Panc1 (cell line): ENCODE results near the gene TSSC4. TPM values are rescaled to one million over a fixed set of nuclear protein-coding genes. Genes with fewer than 3 reads are reported as not detected.

Experiments used
- ATAC-seq: fragments of 200-7000 bp; cut with Tn5 transposase; 2 replicates; pipeline ENCODE4 v1.9.1; 2020; ENCODE audit warnings: mild to moderate bottlenecking, moderate library complexity
- BruUV-seq: library from RNA; stranded (reverse); fragments of 400-500 nt; replicated peaks from 2 replicates; lab custom pipeline; 2021; lab: Mats Ljungman, UMichigan
- CTCF ChIA-PET: fragments of 300-600 bp; sonication (Branson Sonifier 250); formaldehyde crosslinking; loops from one replicate; lab custom pipeline; 2022; ENCODE audit warnings: antibody characterized with exemption; lab: Charles Lee
- POLR2A ChIA-PET: fragments of 300-600 bp; sonication (Branson Sonifier 250); formaldehyde crosslinking; loops from one replicate; lab custom pipeline; 2022; ENCODE audit warnings: antibody characterized with exemption; lab: Charles Lee
- DNase-seq: peaks from one replicate; pipeline ENCODE4 v3.0.0-alpha.2; 2010; ENCODE audit warnings: low read depth, low spot score
- H3K27ac ChIP-seq: 2 replicates; pipeline ENCODE4 v1.5.1; 2011; ENCODE audit warnings: mild to moderate bottlenecking, low read length, inconsistent platforms
- H3K27me3 ChIP-seq: fragments of 200-500 bp; sonication (Bioruptor generic); 2 replicates; pipeline ENCODE4 v1.6.0; 2014; ENCODE audit warnings: low read length, inconsistent platforms; ENCODE audit not compliant: control insufficient read depth, insufficient read depth
- H3K36me3 ChIP-seq: fragments of 200-500 bp; sonication (Bioruptor generic); 2 replicates; pipeline ENCODE4 v1.5.1; 2014; ENCODE audit warnings: inconsistent platforms, mild to moderate bottlenecking, low read length, moderate library complexity; ENCODE audit not compliant: control insufficient read depth, insufficient read depth
- H3K4me1 ChIP-seq: 2 replicates; pipeline ENCODE4 v1.5.1; 2011; ENCODE audit warnings: inconsistent platforms, mild to moderate bottlenecking, low read length, moderate library complexity; ENCODE audit not compliant: control insufficient read depth, insufficient read depth
- H3K4me3 ChIP-seq, 2 experiments: 2 replicates each; pipeline ENCODE4 v1.5.1; 2011 to 2012; ENCODE audit warnings: low read depth in 2 of 2, low read length in 2 of 2, mild to moderate bottlenecking in 2 of 2, inconsistent platforms in 1 of 2, moderate library complexity in 1 of 2
- H3K9me3 ChIP-seq: fragments of 200-500 bp; sonication (Bioruptor generic); 2 replicates; pipeline ENCODE4 v1.5.1; 2014; ENCODE audit warnings: low read depth, mild to moderate bottlenecking, inconsistent platforms, low read length, moderate library complexity; ENCODE audit not compliant: control insufficient read depth, insufficient read depth
- CTCF ChIP-seq: fragments of 450-650 bp; IDR thresholded peaks from 2 replicates; pipeline ENCODE4 v1.5.1; 2017; ENCODE audit warnings: mild to moderate bottlenecking
- POLR2AphosphoS5 ChIP-seq: IDR thresholded peaks from 2 replicates; pipeline ENCODE4 v1.6.1; 2012; ENCODE audit warnings: mild to moderate bottlenecking, low read depth, low read length, moderate library complexity
- REST ChIP-seq, 2 experiments: IDR thresholded peaks; 2 replicates each; pipeline ENCODE4 v1.6.1; 2011 to 2012; ENCODE audit warnings: low read depth in 2 of 2, control low read depth in 1 of 2, low read length in 1 of 2, mild to moderate bottlenecking in 1 of 2, moderate library complexity in 1 of 2; ENCODE audit not compliant: insufficient read depth in 1 of 2
- SIN3A ChIP-seq: IDR thresholded peaks from 2 replicates; pipeline ENCODE4 v1.6.1; 2012; ENCODE audit warnings: low read depth, mild to moderate bottlenecking, low read length, moderate library complexity, borderline replicate concordance; ENCODE audit not compliant: insufficient read depth
- TCF7L2 ChIP-seq: IDR thresholded peaks from 2 replicates; pipeline ENCODE4 v1.6.1; 2011; ENCODE audit warnings: mild to moderate bottlenecking, low read depth, low read length, inconsistent platforms
- in situ Hi-C: cut with HindIII; loops from 2 replicates; pipeline ENCODE4 v1.10.0; 2016; ENCODE audit warnings: low sequenced_read_pairs, low pct_unique_long_range_greater_than_20kb
- intact Hi-C: fragments of 100-400 bp; cut with micrococcal nuclease; formaldehyde crosslinking; loops from one replicate; pipeline ENCODE4 v1.10.0; 2022; ENCODE audit not compliant: unreplicated experiment
- total RNA-seq: library from RNA; stranded (reverse); gene quantifications from one replicate; pipeline ENCODE4 v1.2.1, GENCODE V29; 2021; ENCODE audit not compliant: unreplicated experiment

TSSC4 gene
- total RNA-seq, 1 experiment from 2014 or later: 132 TPM

- intact Hi-C loops: no loop called here
- H3K27me3 ChIP-seq: peaks cover 6% of the 10 kb centered on the region
- no peaks in the 10 kb centered on the region for H3K9me3 ChIP-seq
- no TSS peak for BruUV-seq
- CTCF ChIA-PET: no interaction called here
- H3K27ac ChIP-seq: no peak overlapping the region
- TF ChIP-seq CTCF (no peak), REST (IDR thresholded peaks at IDR 0.05; ENCODE audit: insufficient read depth in 1 of 2, low read depth in 2 of 2, low read length in 1 of 2) (no peak), SIN3A (no peak), POLR2AphosphoS5 (no peak), TCF7L2 (no peak)
- DNase-seq (no peak), ATAC-seq (no peak)
- no peaks in the 10 kb centered on the region for H3K36me3 ChIP-seq
- H3K4me3 ChIP-seq: no peak overlapping the region
- H3K4me1 ChIP-seq: no peaks in the 10 kb centered on the region
- in situ Hi-C loops: no loop called here
- POLR2A ChIA-PET: no interaction called here
Measured at GRCh38 chr11:2453436-2453835, 52.9 kb downstream of the TSSC4 start.

Other genes with a start within 250 kb of the TSSC4 start
- not detected for gene INS, start 239.5 kb upstream of the TSSC4 start, total RNA-seq
- not detected for gene TH, start 228.9 kb upstream of the TSSC4 start, total RNA-seq
- gene ASCL2, start 130.2 kb upstream of the TSSC4 start, total RNA-seq: not detected
- gene C11orf21, start 98.8 kb upstream of the TSSC4 start, total RNA-seq: 0.31 TPM
- gene TSPAN32, start 98.7 kb upstream of the TSSC4 start, total RNA-seq: not detected
- 416 TPM for gene CD81, start 23.4 kb upstream of the TSSC4 start, total RNA-seq
- gene TRPM5, start 43.8 kb downstream of the TSSC4 start, total RNA-seq: 0.08 TPM
- 1.0 TPM for gene KCNQ1, start 44.3 kb downstream of the TSSC4 start, total RNA-seq